SU-DHL-6 (cell line): ENCODE measurements around the gene RNASEL.

Experiments
- H2AFZ ChIP-seq: fragments of 200-600 bp; sonication (generic); 2 replicates; pipeline ENCODE4 v1.6.1; 2014; ENCODE audit warnings: low read depth, mild to moderate bottlenecking, moderate library complexity, mixed read lengths, antibody characterized with exemption, low read length; ENCODE audit not compliant: severe bottlenecking
- H3F3A ChIP-seq: fragments of 200-600 bp; shearing (Covaris generic); 2 replicates; pipeline ENCODE4 v1.6.0; 2016; ENCODE audit warnings: antibody characterized with exemption, mild to moderate bottlenecking; ENCODE audit not compliant: insufficient read depth
- H3K27ac ChIP-seq: fragments of 200-600 bp; sonication (generic); 2 replicates; pipeline ENCODE4 v1.5.1; 2016; ENCODE audit warnings: low read depth, mild to moderate bottlenecking, low read length, moderate library complexity, mixed read lengths
- H3K27me3 ChIP-seq: fragments of 200-600 bp; sonication (generic), shearing (Covaris generic); 2 replicates; pipeline ENCODE4 v1.6.0; 2014; ENCODE audit warnings: mild to moderate bottlenecking, low read length
- H3K36me3 ChIP-seq: fragments of 200-600 bp; sonication (generic); 2 replicates; pipeline ENCODE4 v1.6.1; 2014; ENCODE audit warnings: mild to moderate bottlenecking, low read length, mixed read lengths
- H3K4me2 ChIP-seq: fragments of 300-600, 200-600 bp; shearing (Covaris generic), sonication (generic); 2 replicates; pipeline ENCODE4 v1.6.0; 2014; ENCODE audit warnings: low read length, low read depth, mild to moderate bottlenecking; ENCODE audit not compliant: poor library complexity, severe bottlenecking
- H3K4me3 ChIP-seq: fragments of 200-600 bp; sonication (generic); 2 replicates; pipeline ENCODE4 v1.5.1; 2014; ENCODE audit warnings: antibody characterized with exemption, low read length, mild to moderate bottlenecking, mixed read lengths; ENCODE audit not compliant: insufficient read depth, poor library complexity, severe bottlenecking
- H3K79me2 ChIP-seq: fragments of 200-600 bp; sonication (generic); 2 replicates; pipeline ENCODE4 v1.6.1; 2014; ENCODE audit warnings: mild to moderate bottlenecking, low read length, moderate library complexity; ENCODE audit not compliant: insufficient read depth
- H3K9ac ChIP-seq: fragments of 200-600 bp; sonication (generic); 2 replicates; pipeline ENCODE4 v1.7.0; 2014; ENCODE audit warnings: mild to moderate bottlenecking, low read length
- H3K9me2 ChIP-seq: fragments of 200-600 bp; sonication (generic); replicated peaks from 2 replicates; pipeline ENCODE4 v1.6.1; 2014; ENCODE audit warnings: low read length; ENCODE audit not compliant: insufficient read depth
- H3K9me3 ChIP-seq: fragments of 200-600 bp; sonication (generic); 2 replicates; pipeline ENCODE4 v1.6.1; 2014; ENCODE audit warnings: low read length, mixed read lengths; ENCODE audit not compliant: insufficient read depth
- H4K20me1 ChIP-seq: fragments of 200-600 bp; sonication (generic); 2 replicates; pipeline ENCODE4 v1.6.1; 2014; ENCODE audit warnings: low read depth, mild to moderate bottlenecking, antibody characterized with exemption, low read length, moderate library complexity, mixed read lengths
- CTCF ChIP-seq: fragments of 200-600 bp; sonication (generic); IDR thresholded peaks from one replicate; pipeline ENCODE4 v1.5.1; 2017; ENCODE audit warnings: antibody characterized with exemption, mild to moderate bottlenecking, low read length, moderate library complexity; ENCODE audit not compliant: insufficient read depth, poor library complexity, severe bottlenecking
- EZH2phosphoT487 ChIP-seq: fragments of 200-600 bp; sonication (generic), shearing (Covaris generic); conservative IDR thresholded peaks from 2 replicates; pipeline ENCODE4 v1.6.1; 2018; ENCODE audit warnings: mild to moderate bottlenecking, antibody characterized with exemption, low read length, moderate library complexity, mixed read lengths

The RNASEL gene

GRCh38 chr1:182629499-182630096 lies 40.5 kb upstream of the RNASEL start:
- Histone ChIP-seq H3K9me3 (no peaks in the 10 kb centered on the region), H3K4me2 (no peak overlapping the region), H3K27me3 (no peaks in the 10 kb centered on the region), H4K20me1 (no peaks in the 10 kb centered on the region), H3K9ac (no peak overlapping the region), H2AFZ (no peak overlapping the region), H3F3A (peaks cover 6% of the 10 kb centered on the region; the same call in 1 of the 2 replicates), H3K4me3 (no peak overlapping the region), H3K9me2 (no peaks in the 10 kb centered on the region), H3K36me3 (no peaks in the 10 kb centered on the region), H3K27ac (no peak overlapping the region), H3K79me2 (no peaks in the 10 kb centered on the region)
- TF ChIP-seq CTCF (no peak), EZH2phosphoT487 (no peak)

- no peaks in the 10 kb centered on the region for H3K27me3 ChIP-seq
- H3K9me2 ChIP-seq = no peaks in the 10 kb centered on the region
- no peak overlapping the region for H3K9ac ChIP-seq
- no peaks in the 10 kb centered on the region for H4K20me1 ChIP-seq
- no peaks in the 10 kb centered on the region for H3K36me3 ChIP-seq
- no peak overlapping the region for H3K27ac ChIP-seq
- no peak overlapping the region for H2AFZ ChIP-seq
- no peak overlapping the region for H3K4me3 ChIP-seq
- H3F3A ChIP-seq = peaks cover 6% of the 10 kb centered on the region; the same call in 1 of the 2 replicates
- no peak overlapping the region for H3K4me2 ChIP-seq
- no peaks in the 10 kb centered on the region for H3K9me3 ChIP-seq
- H3K79me2 ChIP-seq = no peaks in the 10 kb centered on the region
- TF ChIP-seq EZH2phosphoT487 = no peak
- no peak for TF ChIP-seq CTCF
Measured at GRCh38 chr1:182629080-182629479, 40.0 kb upstream of the RNASEL start.

- no peaks in the 10 kb centered on the region for H3K79me2 ChIP-seq
- no peaks in the 10 kb centered on the region for H3K9me2 ChIP-seq
- peaks cover 6% of the 10 kb centered on the region; the same call in 1 of the 2 replicates for H3F3A ChIP-seq
- H3K9ac ChIP-seq = no peak overlapping the region
- no peak overlapping the region for H3K4me2 ChIP-seq
- no peaks in the 10 kb centered on the region for H3K36me3 ChIP-seq
- TF ChIP-seq CTCF (no peak), EZH2phosphoT487 (no peak)
- H4K20me1 ChIP-seq = no peaks in the 10 kb centered on the region
- no peaks in the 10 kb centered on the region for H3K27me3 ChIP-seq
- H2AFZ ChIP-seq = no peak overlapping the region
- no peak overlapping the region for H3K27ac ChIP-seq
- no peaks in the 10 kb centered on the region for H3K9me3 ChIP-seq
- H3K4me3 ChIP-seq = no peak overlapping the region
Measured at GRCh38 chr1:182628657-182629056, 39.6 kb upstream of the RNASEL start.
